ENCODE measurements around the gene RAB17. TPM values are rescaled to one million over a fixed set of nuclear protein-coding genes. Genes with fewer than 3 reads are reported as not detected.

RAB17 gene
- total and polyA plus RNA-seq, 2 of the 4 experiments (the other 2 are of a cell fraction), result 0.41 TPM; not detected in 1

- H2AK5ac ChIP-seq (ENCODE audit: low read depth, low read length), result peak overlapping the region; percentile 92
- DNase-seq, result peak; percentile 26
- H2BK15ac ChIP-seq (ENCODE audit: low read depth, low read length), result no peak overlapping the region
- no peak for TF ChIP-seq CHD1 (IDR thresholded peaks at IDR 0.05; ENCODE audit: low read depth, low read length)
- no peak for TF ChIP-seq MAFK (IDR thresholded peaks at IDR 0.05; ENCODE audit: low read depth, low read length)
- TF ChIP-seq CEBPB (IDR thresholded peaks at IDR 0.05; ENCODE audit: low read depth, low read length), result no peak
- TF ChIP-seq MAZ (IDR thresholded peaks at IDR 0.05; ENCODE audit: borderline replicate concordance, low read depth, low read length), result no peak
- no peak for TF ChIP-seq RCOR1 (IDR thresholded peaks at IDR 0.05; ENCODE audit: insufficient replicate concordance, low read length)
- TF ChIP-seq CTCF (conservative IDR thresholded peaks at IDR 0.05; ENCODE audit: low read depth, low read length), result peak; percentile 27; the same call in 1 of the 2 replicates
- no peak for TF ChIP-seq MXI1 (IDR thresholded peaks at IDR 0.05; ENCODE audit: borderline replicate concordance, low read depth, low read length)
- TF ChIP-seq ELK1 (IDR thresholded peaks at IDR 0.05; ENCODE audit: borderline replicate concordance, low read depth, low read length), result no peak
- TF ChIP-seq POLR2A (IDR thresholded peaks at IDR 0.05; ENCODE audit: low read depth, low read length), result no peak
- TF ChIP-seq RAD21 (IDR thresholded peaks at IDR 0.05; ENCODE audit: low read length), result peak; percentile 43
- no peak for TF ChIP-seq FOS (IDR thresholded peaks at IDR 0.05; ENCODE audit: low read depth, low read length)
- no peak for TF ChIP-seq NFE2L2 (IDR thresholded peaks at IDR 0.05; ENCODE audit: low read depth, low read length)
- no peak for TF ChIP-seq USF2 (IDR thresholded peaks at IDR 0.05; ENCODE audit: low read depth, low read length)
- TF ChIP-seq BHLHE40 (IDR thresholded peaks at IDR 0.05; ENCODE audit: low read depth, low read length), result no peak
- no peak for TF ChIP-seq RFX5 (IDR thresholded peaks at IDR 0.05; ENCODE audit: low read depth, low read length)
- peak; percentile 28; the same call in 1 of the 2 replicates for TF ChIP-seq SMC3 (IDR thresholded peaks at IDR 0.05; ENCODE audit: low read depth, low read length)
- ATAC-seq (ENCODE audit: low read depth), result no peak
- H3K9me3 ChIP-seq (ENCODE audit: control insufficient read depth, insufficient read depth, low read length), result no peaks in the 10 kb centered on the region
- H3K56ac ChIP-seq (ENCODE audit: extremely low read depth, insufficient read depth, low read length), result no peak overlapping the region
- intact Hi-C loops (cut with micrococcal nuclease), result loop anchor here (5.0 kb wide), 1 partner anchor 137 kb away; no protein-coding TSS in a partner anchor
- dilution Hi-C loops (cut with HindIII; ENCODE audit: low sequenced_read_pairs, unreplicated experiment), result no loop called here
- H3K9me1 ChIP-seq (ENCODE audit: insufficient read depth, low read length), result peaks cover 6% of the 10 kb centered on the region; the same call in 1 of the 2 replicates
- H3K4me2 ChIP-seq (ENCODE audit: low read depth, low read length), result no peak overlapping the region
- H4K91ac ChIP-seq (ENCODE audit: insufficient read depth, low read depth, low read length), result no peak overlapping the region
- WGBS, 2 experiments (ENCODE audit: extremely low coverage in 2 of 2, insufficient read length in 1 of 2), result 100% methylated on average over 3 of the region's 9 CpGs; no CpG with 5 or more reads in 1 of the 2 experiments
- H3K9ac ChIP-seq (ENCODE audit: low read depth, low read length), result no peak overlapping the region
- H2BK20ac ChIP-seq (ENCODE audit: low read depth, low read length), result peak overlapping the region; percentile 43; the same call in 1 of the 2 replicates
- H3K23ac ChIP-seq (ENCODE audit: low read depth, low read length), result no peak overlapping the region; the same call in 1 of the 2 replicates
- peak overlapping the region; percentile 52; the same call in 1 of the 2 replicates for H3K4ac ChIP-seq (ENCODE audit: low read depth, low read length)
- H4K5ac ChIP-seq (ENCODE audit: low read depth, low read length), result no peak overlapping the region
- no peaks in the 10 kb centered on the region for H4K20me1 ChIP-seq (ENCODE audit: insufficient read depth, low read length)
- no peak overlapping the region for H3K27ac ChIP-seq (ENCODE audit: insufficient read depth, low read length)
- no peak overlapping the region for H3K18ac ChIP-seq (ENCODE audit: low read depth, low read length)
- H3K14ac ChIP-seq (replicated peaks; ENCODE audit: low read depth, low read length), result 0 out of 2 replicates have a peak overlapping the region, but pooled peaks have one; percentile 15
- peak overlapping the region; percentile 63 for H2BK120ac ChIP-seq (ENCODE audit: low read depth, low read length)
- H3K36me3 ChIP-seq (ENCODE audit: control insufficient read depth, insufficient read depth, low read length), result no peaks in the 10 kb centered on the region
- peaks cover 7% of the 10 kb centered on the region for H3K4me1 ChIP-seq (ENCODE audit: control insufficient read depth, insufficient read depth, low read length)
- in situ Hi-C loops (cut with MboI; ENCODE audit: low sequenced_read_pairs), result no loop called here
- no peak overlapping the region for H2AFZ ChIP-seq (replicated peaks; ENCODE audit: low read length, poor library complexity)
- H2BK5ac ChIP-seq (ENCODE audit: low read depth, low read length, poor library complexity, severe bottlenecking), result no peak overlapping the region
- no peak overlapping the region for H3K4me3 ChIP-seq (ENCODE audit: insufficient read depth, low read depth, low read length)
- no peaks in the 10 kb centered on the region for H3K27me3 ChIP-seq (ENCODE audit: control insufficient read depth, insufficient read depth, low read length)
- no peaks in the 10 kb centered on the region for H3K79me1 ChIP-seq (ENCODE audit: low read depth in 1 of 2, low read length in 2 of 2)
- H2AK9ac ChIP-seq (replicated peaks; ENCODE audit: low read depth, low read length, poor library complexity), result peak overlapping the region; percentile 70
- no TSS peak for BruUV-seq (replicated peaks)
- ChIA-PET CTCF (no interaction called here), POLR2A (ENCODE audit: unreplicated experiment) (no interaction called here)
- no peak overlapping the region for H4K8ac ChIP-seq (ENCODE audit: low read depth in 2 of 2, low read length in 2 of 2)
These were observed 14.4 kb upstream of the RAB17 start for GRCh38 chr2:237604960-237605359.

Measured in IMR-90 (cell line).